ENCODE data around the gene COL23A1. TPM values are rescaled to one million over a fixed set of nuclear protein-coding genes. Genes with fewer than 3 reads are reported as not detected.

COL23A1 gene
- total and polyA plus RNA-seq, 2 experiments from 2014 or later, result 4.8 to 8.2 TPM

- TF ChIP-seq REST (IDR thresholded peaks at IDR 0.05; ENCODE audit: unreplicated experiment) (no peak), EZH2 (IDR thresholded peaks at IDR 0.05; ENCODE audit: low read depth, unreplicated experiment) (no peak)
Observed at GRCh38 chr5:178323541-178323865, 266.7 kb downstream of the COL23A1 start (continued).

GRCh38 chr5:178322736-178323540 is 267.3 kb downstream of the COL23A1 start:
- TF ChIP-seq ZNF114 (CRISPR knock-in tag; IDR thresholded peaks at IDR 0.05) (no peak), JUNB (IDR thresholded peaks at IDR 0.05; ENCODE audit: unreplicated experiment) (no peak), EZH2phosphoT487 (IDR thresholded peaks at IDR 0.05; ENCODE audit: unreplicated experiment) (no peak), CREB1 (CRISPR knock-in tag; IDR thresholded peaks at IDR 0.05; ENCODE audit: low read depth) (no peak), NANOG (IDR thresholded peaks at IDR 0.05; ENCODE audit: borderline replicate concordance) (no peak), POLR2AphosphoS5 (IDR thresholded peaks at IDR 0.05; ENCODE audit: low read depth) (no peak), EZH2 (IDR thresholded peaks at IDR 0.05; ENCODE audit: low read depth, unreplicated experiment) (no peak), ZNF331 (CRISPR knock-in tag; IDR thresholded peaks at IDR 0.05; ENCODE audit: low read depth) (no peak)
- TF ChIP-seq, protein P1, sequence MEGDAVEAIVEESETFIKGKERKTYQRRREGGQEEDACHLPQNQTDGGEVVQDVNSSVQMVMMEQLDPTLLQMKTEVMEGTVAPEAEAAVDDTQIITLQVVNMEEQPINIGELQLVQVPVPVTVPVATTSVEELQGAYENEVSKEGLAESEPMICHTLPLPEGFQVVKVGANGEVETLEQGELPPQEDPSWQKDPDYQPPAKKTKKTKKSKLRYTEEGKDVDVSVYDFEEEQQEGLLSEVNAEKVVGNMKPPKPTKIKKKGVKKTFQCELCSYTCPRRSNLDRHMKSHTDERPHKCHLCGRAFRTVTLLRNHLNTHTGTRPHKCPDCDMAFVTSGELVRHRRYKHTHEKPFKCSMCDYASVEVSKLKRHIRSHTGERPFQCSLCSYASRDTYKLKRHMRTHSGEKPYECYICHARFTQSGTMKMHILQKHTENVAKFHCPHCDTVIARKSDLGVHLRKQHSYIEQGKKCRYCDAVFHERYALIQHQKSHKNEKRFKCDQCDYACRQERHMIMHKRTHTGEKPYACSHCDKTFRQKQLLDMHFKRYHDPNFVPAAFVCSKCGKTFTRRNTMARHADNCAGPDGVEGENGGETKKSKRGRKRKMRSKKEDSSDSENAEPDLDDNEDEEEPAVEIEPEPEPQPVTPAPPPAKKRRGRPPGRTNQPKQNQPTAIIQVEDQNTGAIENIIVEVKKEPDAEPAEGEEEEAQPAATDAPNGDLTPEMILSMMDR (conservative IDR thresholded peaks at IDR 0.05; ENCODE audit: low read depth in 2 of 2), result no peak
- no peak for DNase-seq (ENCODE audit: low spot score)
- peaks cover 16% of the 10 kb centered on the region for H3K4me1 Mint-ChIP-seq
- Histone ChIP-seq H3K4me1 (ENCODE audit: insufficient read depth) (no peaks in the 10 kb centered on the region), H2AFZ (no peak overlapping the region), H3K36me3 (ENCODE audit: insufficient read depth) (no peaks in the 10 kb centered on the region), H4K20me1 (replicated peaks; ENCODE audit: insufficient read depth) (no peaks in the 10 kb centered on the region), H3K4me3 (no peak overlapping the region), H3F3A (replicated peaks; ENCODE audit: low read depth) (no peaks in the 10 kb centered on the region), H3K4me2 (no peak overlapping the region), H3K27me3 (ENCODE audit: insufficient read depth) (no peaks in the 10 kb centered on the region), H3K79me2 (replicated peaks; ENCODE audit: insufficient read depth) (no peaks in the 10 kb centered on the region), H3K27ac (ENCODE audit: low read depth) (no peak overlapping the region), H3K9me2 (ENCODE audit: insufficient read depth) (no peaks in the 10 kb centered on the region)
- H3K9me3 Mint-ChIP-seq, result no peaks in the 10 kb centered on the region
- no peaks in the 10 kb centered on the region; the same call in 2 of the 3 replicates for H3K36me3 Mint-ChIP-seq (ENCODE audit: low read depth)
- no peak for ATAC-seq
- no peak overlapping the region for H3K4me3 Mint-ChIP-seq
- no peak overlapping the region for H3K27ac Mint-ChIP-seq
- H3K27me3 Mint-ChIP-seq (ENCODE audit: insufficient read depth, low read depth, poor library complexity), result peaks cover 11% of the 10 kb centered on the region

Data from GM23338 (cell line).